AG09319 (cell line): ENCODE measurements around the gene NTHL1.

Source experiments
- DNase-seq: peaks from one replicate; pipeline ENCODE4 v3.0.0-alpha.2; 2010; ENCODE audit warnings: low read depth; ENCODE audit errors: extremely low read depth
- TF ChIP-seq, protein P1 (sequence below): IDR thresholded peaks from 2 replicates; pipeline ENCODE4 v1.5.1; 2011; ENCODE audit warnings: low read depth, mild to moderate bottlenecking, inconsistent platforms, low read length, moderate library complexity

Gene NTHL1

DNA sequence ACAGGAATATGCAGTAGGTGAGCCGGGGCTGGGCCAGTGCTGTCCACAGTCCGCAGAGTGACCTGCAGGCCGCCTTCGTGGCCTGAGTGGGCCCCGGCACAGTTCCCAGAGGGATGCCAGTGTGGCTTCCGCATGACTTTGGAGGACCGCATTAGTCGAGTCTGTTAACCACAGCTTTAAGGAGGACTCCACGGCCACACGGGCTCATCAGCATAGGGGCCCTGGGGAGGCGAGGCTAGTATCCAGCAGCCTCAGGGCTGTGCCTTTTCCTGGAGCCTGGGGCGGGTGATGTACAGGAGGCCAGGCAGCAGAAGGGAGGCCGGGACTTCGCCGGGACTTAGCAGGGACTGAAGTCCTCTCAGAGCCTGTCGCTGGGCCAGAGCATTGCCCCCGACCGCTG, 13.4 kb upstream of the NTHL1 start:
- DNase-seq = no peak
- TF ChIP-seq, protein P1, sequence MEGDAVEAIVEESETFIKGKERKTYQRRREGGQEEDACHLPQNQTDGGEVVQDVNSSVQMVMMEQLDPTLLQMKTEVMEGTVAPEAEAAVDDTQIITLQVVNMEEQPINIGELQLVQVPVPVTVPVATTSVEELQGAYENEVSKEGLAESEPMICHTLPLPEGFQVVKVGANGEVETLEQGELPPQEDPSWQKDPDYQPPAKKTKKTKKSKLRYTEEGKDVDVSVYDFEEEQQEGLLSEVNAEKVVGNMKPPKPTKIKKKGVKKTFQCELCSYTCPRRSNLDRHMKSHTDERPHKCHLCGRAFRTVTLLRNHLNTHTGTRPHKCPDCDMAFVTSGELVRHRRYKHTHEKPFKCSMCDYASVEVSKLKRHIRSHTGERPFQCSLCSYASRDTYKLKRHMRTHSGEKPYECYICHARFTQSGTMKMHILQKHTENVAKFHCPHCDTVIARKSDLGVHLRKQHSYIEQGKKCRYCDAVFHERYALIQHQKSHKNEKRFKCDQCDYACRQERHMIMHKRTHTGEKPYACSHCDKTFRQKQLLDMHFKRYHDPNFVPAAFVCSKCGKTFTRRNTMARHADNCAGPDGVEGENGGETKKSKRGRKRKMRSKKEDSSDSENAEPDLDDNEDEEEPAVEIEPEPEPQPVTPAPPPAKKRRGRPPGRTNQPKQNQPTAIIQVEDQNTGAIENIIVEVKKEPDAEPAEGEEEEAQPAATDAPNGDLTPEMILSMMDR = no peak

DNA sequence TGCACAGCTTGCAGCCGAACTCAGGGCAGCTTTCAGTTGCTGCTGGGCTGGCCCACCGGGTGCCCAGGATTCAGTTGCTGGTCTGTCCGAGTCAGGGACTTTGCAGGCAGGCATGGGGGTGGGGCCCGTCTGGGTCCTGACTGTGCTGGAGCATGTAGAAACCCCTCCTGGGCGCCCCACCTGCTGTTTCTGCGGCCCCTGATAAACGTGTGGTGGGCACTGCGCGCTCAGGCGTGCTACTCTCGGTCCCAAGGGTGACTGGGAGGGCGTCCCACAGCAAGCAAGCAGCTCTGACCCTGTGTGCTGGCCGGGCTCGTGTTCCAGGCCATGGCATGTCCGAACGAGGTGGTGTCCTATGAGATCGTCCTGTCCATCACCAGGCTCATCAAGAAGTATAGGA, 12.7 kb upstream of the NTHL1 start:
- TF ChIP-seq, protein P1 = no peak
- DNase-seq = no peak

DNA sequence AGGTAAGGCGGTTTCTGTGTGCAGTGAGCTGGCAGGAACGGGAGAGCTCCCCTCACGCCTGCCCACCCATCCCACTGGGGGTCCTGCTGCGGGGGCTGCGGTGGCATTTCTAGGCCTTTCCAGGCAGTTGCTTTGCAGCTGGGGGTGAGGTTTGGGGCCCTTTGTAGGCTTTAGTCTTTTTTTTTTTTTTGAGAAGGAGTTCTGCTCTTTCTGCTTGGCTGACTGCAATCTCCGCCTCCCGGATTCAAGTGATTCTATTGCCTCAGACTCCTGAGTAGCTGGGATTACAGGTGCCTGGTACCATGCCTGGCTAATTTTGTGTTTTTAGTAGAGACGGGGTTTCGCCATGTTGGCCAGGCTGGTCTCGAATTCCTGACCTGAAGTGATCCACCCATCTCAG, 11.2 kb upstream of the NTHL1 start:
- TF ChIP-seq, protein P1 = no peak
- DNase-seq = no peak

DNA sequence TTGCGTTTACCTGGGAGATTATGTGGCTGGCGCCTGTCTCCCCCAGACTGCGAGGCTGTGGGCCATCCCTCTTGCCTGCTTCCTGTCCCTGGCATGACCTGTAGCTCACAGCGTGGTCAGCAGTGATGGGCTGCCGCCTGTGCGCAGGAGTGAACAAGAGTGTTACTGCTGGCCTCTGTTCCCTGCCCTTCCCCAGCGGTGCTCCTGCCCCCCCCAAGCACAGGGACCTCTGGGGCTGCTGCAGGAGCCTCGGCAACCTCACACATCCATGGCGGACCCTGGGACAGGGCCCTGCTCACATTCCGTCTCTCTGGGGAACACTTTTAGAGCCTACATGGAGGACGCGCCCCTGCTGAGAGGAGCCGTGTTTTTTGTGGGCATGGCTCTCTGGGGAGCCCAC, 10.8 kb upstream of the NTHL1 start:
- TF ChIP-seq, protein P1 = no peak
- DNase-seq = no peak

DNA sequence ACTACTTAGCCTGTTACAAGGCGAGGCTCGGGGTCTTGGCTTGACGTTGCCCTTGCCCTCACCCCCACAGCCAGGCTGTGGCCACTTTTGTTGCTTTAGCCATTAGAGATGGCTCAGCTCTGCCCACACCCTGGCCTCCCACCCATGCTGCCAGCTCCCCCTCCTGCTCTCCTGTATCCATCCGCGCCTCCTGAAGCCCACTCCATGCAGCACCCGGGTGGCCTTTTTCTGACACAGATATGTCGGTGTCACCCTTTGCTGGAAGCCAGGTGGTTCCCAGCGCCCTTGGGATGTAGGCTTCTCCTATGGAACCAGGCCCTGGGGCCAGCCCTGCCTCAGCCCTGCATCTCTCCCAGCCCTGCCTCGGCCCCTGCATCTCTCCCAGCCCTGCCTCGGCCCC, 9.8 kb upstream of the NTHL1 start:
- no peak for DNase-seq
- TF ChIP-seq, protein P1 = no peak

DNA sequence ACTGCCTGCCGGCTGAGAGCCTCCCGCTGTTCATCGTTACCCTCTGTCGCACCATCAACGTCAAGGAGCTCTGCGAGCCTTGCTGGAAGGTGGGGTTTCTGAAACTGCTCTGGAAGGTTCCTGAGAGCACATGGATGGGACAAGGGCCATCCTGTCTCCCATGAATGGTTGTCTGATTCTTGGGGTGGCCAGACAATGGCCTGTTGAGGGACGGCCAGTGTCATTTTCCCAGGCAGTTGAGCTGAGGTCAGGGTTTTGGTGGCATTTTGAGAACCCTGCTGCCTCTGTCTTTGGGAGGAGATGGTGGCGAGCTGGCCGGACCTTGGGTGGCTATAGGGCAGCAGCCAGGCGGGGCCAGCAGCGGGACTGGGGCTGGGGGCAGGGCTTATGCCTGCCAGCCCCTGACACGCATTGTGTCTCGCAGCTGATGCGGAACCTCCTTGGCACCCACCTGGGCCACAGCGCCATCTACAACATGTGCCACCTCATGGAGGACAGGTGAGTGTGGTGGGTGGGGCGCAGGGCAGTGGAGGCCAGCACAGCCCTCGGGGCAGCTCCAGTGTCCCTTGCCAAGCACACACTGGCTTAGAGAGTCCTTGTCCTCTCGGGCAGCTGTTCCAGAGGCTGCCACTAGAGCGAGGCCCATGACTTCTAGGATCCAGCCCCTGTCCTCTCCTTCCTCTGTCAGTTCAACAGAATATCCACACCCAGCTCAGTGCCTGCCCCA, 9.2 kb upstream of the NTHL1 start:
- TF ChIP-seq, protein P1 = peak; percentile 7
- DNase-seq = no peak

DNA sequence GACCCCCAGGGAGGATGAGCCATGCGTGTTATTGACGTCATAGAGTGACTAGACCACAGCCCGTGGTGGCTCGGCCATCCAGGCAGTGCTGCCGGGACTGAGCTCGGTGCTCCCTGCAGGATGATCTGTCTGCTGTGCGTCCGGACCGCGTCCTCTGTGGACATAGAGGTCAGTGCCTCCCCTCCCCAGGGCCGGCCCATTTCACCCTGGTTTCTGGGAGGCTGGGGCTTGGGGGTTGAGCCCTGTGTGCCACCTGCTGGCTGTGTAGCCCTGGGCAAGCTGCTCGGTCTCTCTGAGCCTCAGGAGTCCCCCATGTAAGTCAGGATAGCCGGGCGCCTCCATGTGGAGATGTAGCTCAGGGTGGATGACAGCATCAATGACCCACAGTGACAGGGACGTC, 8.4 kb upstream of the NTHL1 start:
- TF ChIP-seq, protein P1 = peak; percentile 29
- DNase-seq = no peak
